NOMO-1 (cell line): Measurements from ENCODE around the gene CD4.

Experiments
- DNase-seq, 2 experiments: peaks; one replicate each; lab custom pipeline; 2025; ENCODE audit not compliant: unreplicated experiment in 2 of 2; lab: John Stamatoyannopoulos, UW

The CD4 gene

GRCh38 chr12:6777386-6777785 lies 11.9 kb upstream of the CD4 start:
- no peak for DNase-seq

GRCh38 chr12:6778217-6778573 lies 11.1 kb upstream of the CD4 start:
- DNase-seq = no peak

GRCh38 chr12:6778574-6779550 lies 10.5 kb upstream of the CD4 start:
- DNase-seq = peak; percentile 82 to 91

GRCh38 chr12:6779708-6780432 lies 9.5 kb upstream of the CD4 start:
- DNase-seq = no peak

- no peak for DNase-seq
Observed at GRCh38 chr12:6780573-6780972, 8.8 kb upstream of the CD4 start.

GRCh38 chr12:6782119-6782518 lies 7.2 kb upstream of the CD4 start:
- no peak for DNase-seq

- DNase-seq = no peak
Observed at GRCh38 chr12:6782850-6783566, 6.3 kb upstream of the CD4 start.

- DNase-seq = no peak
Observed at GRCh38 chr12:6783828-6784227, 5.5 kb upstream of the CD4 start.

- DNase-seq = no peak
Observed at GRCh38 chr12:6784296-6784695, 5.0 kb upstream of the CD4 start.

- DNase-seq = no peak
Observed at GRCh38 chr12:6784761-6785160, 4.6 kb upstream of the CD4 start.

GRCh38 chr12:6786416-6787094 lies 2.8 kb upstream of the CD4 start:
- DNase-seq = no peak

GRCh38 chr12:6787309-6787708 lies 2.0 kb upstream of the CD4 start:
- DNase-seq = no peak

GRCh38 chr12:6790496-6791150 lies 1.3 kb downstream of the CD4 start:
- DNase-seq = peak in 1 of 2 experiments; percentile 34

- no peak for DNase-seq
Observed at GRCh38 chr12:6791931-6792520, 2.7 kb downstream of the CD4 start.

- DNase-seq = peak; percentile 66 to 68
Observed at GRCh38 chr12:6792522-6793201, 3.3 kb downstream of the CD4 start.

- DNase-seq = no peak
Observed at GRCh38 chr12:6795088-6795487, 5.8 kb downstream of the CD4 start.

GRCh38 chr12:6796576-6796975 lies 7.2 kb downstream of the CD4 start:
- no peak for DNase-seq

GRCh38 chr12:6799147-6799546 lies 9.8 kb downstream of the CD4 start:
- no peak for DNase-seq

- no peak for DNase-seq
Observed at GRCh38 chr12:6807170-6807569, 17.8 kb downstream of the CD4 start.
